ENCODE data around the gene EIF2S3.
"Not testable (repeated sequence)": the region's sequence is repeated elsewhere in the genome, so short reads cannot be mapped to it uniquely, and the experiment has no call there.

The EIF2S3 gene

GRCh38 chrX:24054182-24055042 lies at the start of gene EIF2S3:
Gene EIF2S3 (plus strand): TSS chrX:24054956. CDS start chrX:24054969, 13 bp downstream.
- peak; percentile 88 for DNase-seq

GRCh38 chrX:24005028-24005427 lies 49.7 kb upstream of the EIF2S3 start:
- no peak for DNase-seq

GRCh38 chrX:24005867-24006266 lies 48.9 kb upstream of the EIF2S3 start:
- no peak for DNase-seq

- no peak for DNase-seq
Measured at GRCh38 chrX:24012266-24012665, 42.5 kb upstream of the EIF2S3 start.

- no peak for DNase-seq
Measured at GRCh38 chrX:24014388-24015018, 40.3 kb upstream of the EIF2S3 start.

GRCh38 chrX:24017674-24018073 lies 37.1 kb upstream of the EIF2S3 start:
- no peak for DNase-seq

- DNase-seq = no peak
Measured at GRCh38 chrX:24018809-24019208, 35.9 kb upstream of the EIF2S3 start.

GRCh38 chrX:24019448-24019847 lies 35.3 kb upstream of the EIF2S3 start:
- no peak for DNase-seq

- DNase-seq = no peak
Measured at GRCh38 chrX:24020306-24020876, 34.4 kb upstream of the EIF2S3 start.

- no peak for DNase-seq
Measured at GRCh38 chrX:24023544-24023943, 31.2 kb upstream of the EIF2S3 start.

GRCh38 chrX:24023972-24024669 lies 30.6 kb upstream of the EIF2S3 start:
- no peak for DNase-seq

- DNase-seq = peak; percentile 76
Measured at GRCh38 chrX:24024819-24025740, 29.7 kb upstream of the EIF2S3 start.

GRCh38 chrX:24025741-24026403 lies 28.9 kb upstream of the EIF2S3 start:
- DNase-seq = peak; percentile 7

- no peak for DNase-seq
Measured at GRCh38 chrX:24026432-24026831, 28.3 kb upstream of the EIF2S3 start.

- no peak for DNase-seq
Measured at GRCh38 chrX:24027086-24027485, 27.7 kb upstream of the EIF2S3 start, which contains the start of gene KLHL15. Gene KLHL15 (minus strand): TSS chrX:24027186. CDS start chrX:24006693, 20,493 bp downstream.

- no peak for DNase-seq
Measured at GRCh38 chrX:24027985-24028384, 26.8 kb upstream of the EIF2S3 start.

GRCh38 chrX:24030597-24030996 lies 24.2 kb upstream of the EIF2S3 start:
- no peak for DNase-seq

- no peak for DNase-seq
Measured at GRCh38 chrX:24034485-24034884, 20.3 kb upstream of the EIF2S3 start.

GRCh38 chrX:24037729-24038128 lies 17.0 kb upstream of the EIF2S3 start:
- DNase-seq = no peak

GRCh38 chrX:24046060-24046459 lies 8.7 kb upstream of the EIF2S3 start:
- DNase-seq = not testable (repeated sequence)

GRCh38 chrX:24049643-24050042 lies 5.1 kb upstream of the EIF2S3 start:
- not testable (repeated sequence) for DNase-seq

Measured in NCI-H2029 (cell line).